ENCODE data around the gene SCAP. TPM values are rescaled to one million over a fixed set of nuclear protein-coding genes. Genes with fewer than 3 reads are reported as not detected.

The SCAP gene
- total RNA-seq, 2 donors from 2014 or later: 57.3 to 60.4 TPM

DNA sequence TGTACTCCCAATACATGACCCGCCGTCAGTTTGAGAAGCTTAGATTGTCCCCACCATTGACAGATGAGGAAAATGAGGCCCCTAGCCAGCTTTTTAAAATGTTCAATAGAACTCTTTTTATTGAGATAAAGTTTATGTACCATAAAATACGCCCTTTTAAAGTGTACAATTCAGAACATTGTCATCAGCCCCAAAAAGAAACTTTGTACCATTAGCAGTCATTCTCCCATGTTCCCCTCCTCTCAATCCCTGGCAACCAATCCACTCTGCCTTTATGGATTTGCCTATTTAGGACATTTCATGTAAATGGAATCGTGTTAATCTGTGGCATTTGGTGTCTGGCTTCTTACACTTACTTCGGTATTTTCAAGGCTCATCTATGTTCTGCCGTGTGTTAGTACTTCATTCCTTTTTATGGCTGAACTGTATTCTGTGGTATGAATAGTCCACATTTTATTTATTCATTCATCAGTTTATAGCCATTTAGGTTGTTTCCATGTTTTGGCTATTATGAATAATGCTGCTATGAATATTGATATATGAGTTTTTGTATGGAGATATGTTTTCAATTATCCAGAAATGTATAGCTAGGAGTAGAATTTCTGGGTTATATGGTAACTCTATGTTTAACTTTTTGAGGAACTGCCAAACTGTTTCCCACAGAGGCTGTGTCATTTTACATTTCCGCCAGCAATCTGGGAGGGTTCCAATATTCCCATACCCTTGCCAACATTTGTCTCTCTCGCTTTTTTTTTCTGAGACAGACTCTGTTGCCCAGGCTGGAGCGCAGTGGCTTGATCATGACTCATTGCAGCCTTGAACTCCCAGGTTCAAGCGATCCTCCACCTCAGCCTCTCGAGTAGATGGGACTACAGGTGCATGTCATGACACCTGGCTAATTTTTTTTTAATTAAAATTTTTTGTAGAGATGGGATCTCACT is 110.3 kb downstream of the SCAP start:
- Mint-ChIP-seq H3K4me1 (ENCODE audit: low read depth) (peaks cover 12% of the 10 kb centered on the region), H3K27ac (no peak overlapping the region), H3K9me3 (peaks cover 3 to 4% of the 10 kb centered on the region in 2 donors), H3K4me3 (no peak overlapping the region), H3K36me3 (ENCODE audit: insufficient read depth in 2 of 2) (peaks cover 3 to 5% of the 10 kb centered on the region in 2 donors), H3K27me3 (ENCODE audit: low read depth) (no peaks in the 10 kb centered on the region)
- ATAC-seq (replicated peaks in 1 of 2): no peak
- no peak for DNase-seq

Other genes with a start within 250 kb of the SCAP start
- gene KIF9, start 193.1 kb downstream of the SCAP start, total RNA-seq: 1 to 10 TPM; 3.2 to 4.0 TPM
- gene KLHL18, start 193.0 kb downstream of the SCAP start, total RNA-seq: 10 to 100 TPM; 22.6 to 29.0 TPM
- 10 to 100 TPM; 24.1 to 38.8 TPM for gene PTPN23, start 94.9 kb downstream of the SCAP start, total RNA-seq
- 10 to 100 TPM; 44.4 to 45.5 TPM for gene ELP6, start 37.8 kb upstream of the SCAP start, total RNA-seq
- gene CSPG5, start 102.9 kb upstream of the SCAP start, total RNA-seq: under 1 TPM; 0.30 to 0.48 TPM